ENCODE results near the gene TMTC2.

The TMTC2 gene

DNA sequence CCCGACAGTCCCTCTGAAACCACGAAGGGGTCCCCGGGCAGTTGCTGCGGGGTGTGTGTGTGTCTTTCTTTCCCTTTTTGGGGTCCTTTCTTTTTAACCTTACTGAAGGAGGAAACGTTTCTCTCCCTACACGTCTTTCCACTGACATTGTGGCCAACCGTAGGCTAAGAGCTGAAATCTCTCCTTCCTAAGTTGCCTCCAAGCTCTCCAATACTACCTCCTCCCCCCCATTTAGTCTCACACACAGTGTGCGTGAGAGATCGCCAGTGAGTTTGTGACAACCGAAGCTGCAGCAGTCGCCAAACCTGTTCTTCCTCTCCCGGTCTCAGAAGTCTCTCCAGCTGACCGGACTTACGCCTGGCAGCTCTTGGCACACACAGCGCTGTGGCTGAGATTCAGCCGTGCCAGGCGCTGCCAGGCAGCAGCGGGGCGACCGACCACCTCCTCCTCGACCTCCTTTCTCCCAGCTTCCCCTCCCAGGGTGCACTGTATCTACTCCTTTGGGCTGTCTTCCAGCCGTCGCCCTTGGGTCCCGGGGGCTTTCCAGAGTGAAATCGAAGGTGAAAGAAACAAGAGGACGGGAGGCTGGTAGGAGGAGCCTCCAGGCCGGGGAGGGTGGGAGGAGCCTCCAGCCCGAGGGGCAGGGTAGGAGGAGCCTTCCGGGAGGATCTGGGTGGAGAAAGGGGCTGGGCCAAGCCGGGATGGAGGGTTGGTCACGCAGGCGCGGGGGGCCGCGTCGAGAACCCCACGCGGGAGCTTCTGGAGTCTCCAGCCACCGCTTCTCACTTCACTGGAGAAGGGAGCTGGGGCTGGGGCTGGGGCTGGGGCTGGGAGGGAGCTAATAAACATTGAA, at the start of gene TMTC2:
Gene TMTC2, plus strand, starts transcription at position 739 of the 853 bp plus-strand sequence.
- no peak for FAIRE-seq

GRCh38 chr12:82638324-82638723, 48.4 kb upstream of the TMTC2 start:
- FAIRE-seq = no peak

DNA sequence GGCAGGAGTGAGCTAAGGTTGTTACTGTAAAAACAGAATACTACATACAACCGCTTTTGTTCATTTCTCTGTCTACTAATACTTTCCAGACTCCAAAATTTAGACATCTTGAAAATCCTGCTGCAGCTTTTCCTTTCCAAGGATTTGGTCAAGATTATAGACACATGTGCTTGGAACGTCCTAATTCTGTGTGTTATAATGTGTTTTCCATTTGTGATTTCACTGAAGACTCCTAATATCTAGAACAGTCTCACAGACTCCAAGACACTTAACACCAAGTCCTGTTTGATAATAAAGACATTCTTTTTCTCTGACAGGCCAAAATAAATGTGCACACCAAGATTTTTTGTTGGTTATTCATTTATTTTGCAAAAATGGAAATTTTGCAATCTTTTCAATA, 41.8 kb upstream of the TMTC2 start:
- no peak for FAIRE-seq

- FAIRE-seq = no peak
Measured at GRCh38 chr12:82645414-82645813, 41.3 kb upstream of the TMTC2 start.

- FAIRE-seq = no peak
Measured at GRCh38 chr12:82647853-82648252, 38.9 kb upstream of the TMTC2 start.

DNA sequence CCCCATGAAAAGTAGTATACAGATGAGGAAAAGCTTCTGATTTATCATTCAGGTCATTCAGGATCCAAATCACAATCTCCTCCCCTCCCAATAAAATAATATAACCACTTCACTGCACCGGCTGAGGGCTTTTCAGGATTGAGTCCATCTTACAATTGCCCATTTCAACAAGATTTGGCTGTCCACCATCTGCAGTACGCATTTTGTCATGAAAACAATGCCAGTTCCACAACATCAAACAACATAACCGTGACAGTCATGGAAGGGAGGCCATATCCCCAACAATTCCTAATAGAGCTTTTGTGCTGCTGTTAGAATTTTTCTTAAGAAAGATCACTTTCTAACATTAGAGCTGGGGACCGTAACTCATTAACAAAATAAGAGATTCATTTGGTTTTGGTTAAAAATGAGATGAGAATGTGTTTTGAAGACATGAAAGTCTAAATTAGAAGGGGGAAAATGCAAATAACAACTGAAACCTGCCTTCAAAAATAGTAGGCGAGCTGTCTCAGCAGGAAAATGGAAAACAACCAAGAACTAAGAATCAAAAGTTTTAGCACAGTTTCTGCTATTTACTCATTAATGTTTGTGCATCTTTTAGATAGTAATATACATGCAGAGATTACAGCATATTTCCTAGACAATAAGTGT, 38.3 kb upstream of the TMTC2 start:
- no peak for FAIRE-seq

DNA sequence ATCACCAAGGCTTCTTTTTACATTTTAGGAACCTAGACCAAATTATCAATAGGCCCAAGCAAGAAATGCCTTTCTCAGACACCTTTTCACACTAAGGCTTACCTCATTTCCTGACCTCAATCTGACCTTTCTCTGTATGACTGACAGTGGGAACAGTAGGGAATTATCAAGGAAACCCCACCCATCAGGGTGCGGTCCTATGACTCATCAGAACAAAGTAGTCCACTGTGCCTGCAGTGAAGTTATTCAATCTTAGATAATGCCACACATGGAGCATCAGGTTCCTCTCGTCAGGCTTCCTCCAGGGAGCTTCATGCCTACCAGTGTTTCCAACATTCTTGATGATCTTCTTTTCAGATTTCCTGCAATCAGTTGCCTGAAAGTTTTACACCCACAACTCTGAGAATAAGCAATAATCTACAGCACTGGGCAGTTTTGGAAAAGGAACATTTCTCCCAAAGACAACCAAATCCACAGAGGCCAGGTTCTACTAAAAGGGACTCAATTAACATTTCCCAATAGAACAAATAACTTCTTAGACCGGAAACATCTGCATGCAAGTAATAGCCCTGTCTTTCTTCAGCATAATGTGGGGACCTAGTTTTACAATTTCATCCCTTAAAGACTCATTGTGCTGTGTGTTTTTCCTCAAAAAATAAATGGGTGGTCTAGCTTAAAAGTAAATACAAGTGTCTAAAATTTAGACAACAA, 35.9 kb upstream of the TMTC2 start:
- no peak for FAIRE-seq

GRCh38 chr12:82651489-82651888, 35.2 kb upstream of the TMTC2 start:
- no peak for FAIRE-seq

- no peak for FAIRE-seq
Measured at GRCh38 chr12:82652071-82652470, 34.6 kb upstream of the TMTC2 start.

DNA sequence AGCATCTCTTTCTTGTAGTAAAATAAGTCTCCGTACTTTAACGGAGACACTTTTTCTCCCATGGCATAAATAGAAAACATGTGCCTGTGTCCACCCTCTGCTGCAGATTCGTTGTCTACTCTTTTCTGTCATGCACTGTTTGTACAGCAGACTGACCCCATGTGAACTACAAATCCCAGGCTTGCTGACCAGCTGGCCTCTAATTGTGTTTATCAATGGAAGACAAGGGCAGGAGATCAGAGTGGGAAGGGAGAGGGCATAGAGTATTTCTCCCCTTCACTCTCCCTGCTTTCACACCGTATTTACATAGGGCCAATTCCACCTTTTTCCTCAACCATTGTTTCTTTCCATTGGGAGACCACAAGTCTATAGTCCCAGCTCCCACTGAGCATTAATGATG, 31.0 kb upstream of the TMTC2 start:
- FAIRE-seq = no peak

- no peak for FAIRE-seq
Measured at GRCh38 chr12:82659343-82660207, 27.1 kb upstream of the TMTC2 start.

GRCh38 chr12:82660541-82661325, 26.0 kb upstream of the TMTC2 start:
- FAIRE-seq = no peak

DNA sequence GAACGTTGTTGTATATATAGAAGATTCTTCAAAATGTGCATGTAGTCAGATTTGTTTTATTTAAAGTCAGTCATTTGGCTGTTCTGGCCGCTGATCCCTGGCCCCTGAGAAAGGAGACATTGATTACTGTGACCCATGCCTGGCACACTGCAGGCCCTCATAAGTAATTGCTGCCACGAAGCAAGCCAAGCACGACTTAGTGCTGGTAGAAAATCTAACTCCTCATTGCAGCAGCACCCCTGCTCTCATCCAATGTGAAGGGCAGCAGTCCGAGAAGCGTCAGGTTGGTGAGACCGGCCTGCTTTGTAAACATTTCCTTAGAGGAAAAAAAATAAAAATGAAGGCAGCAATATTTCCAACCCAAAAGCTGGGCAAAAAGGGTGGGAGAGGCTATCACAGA, 22.8 kb upstream of the TMTC2 start:
- FAIRE-seq = no peak

DNA sequence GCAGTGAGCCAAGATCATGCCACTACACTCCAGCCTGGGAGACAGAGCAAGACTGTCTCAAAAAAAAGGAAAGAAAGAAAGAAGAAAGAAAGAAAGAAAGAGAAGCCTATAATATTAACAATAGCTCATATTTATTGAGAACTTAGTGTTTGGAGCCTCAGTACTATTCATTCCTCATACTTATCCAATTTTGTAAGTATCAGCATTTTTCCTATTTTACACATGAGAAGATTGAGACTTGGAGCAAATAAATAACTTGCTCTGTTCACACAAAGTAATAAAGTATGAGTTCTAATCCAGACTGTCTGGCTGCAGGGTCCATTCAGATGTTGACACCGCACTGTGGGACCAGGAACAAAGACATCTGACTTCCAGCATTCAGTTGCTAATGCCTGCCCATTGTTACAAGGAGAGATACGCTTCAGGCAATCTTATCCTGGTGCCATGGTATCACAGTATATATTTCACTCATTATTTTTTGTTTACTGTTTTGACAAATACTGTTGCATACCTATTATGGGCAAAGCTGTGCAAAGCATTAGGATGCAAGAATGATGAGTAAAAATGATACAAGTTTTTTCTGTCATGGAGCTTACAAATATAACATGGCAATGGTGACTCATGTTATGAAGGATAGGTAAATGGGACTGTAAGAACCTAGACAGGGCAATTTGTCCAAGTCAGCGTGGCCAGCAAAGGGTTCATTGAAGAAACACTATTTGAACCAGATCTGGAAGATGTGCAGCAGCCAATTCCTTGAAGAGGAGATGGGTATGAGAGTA, 21.4 kb upstream of the TMTC2 start:
- no peak for FAIRE-seq

- no peak for FAIRE-seq
Measured at GRCh38 chr12:82666830-82667229, 19.9 kb upstream of the TMTC2 start.

GRCh38 chr12:82671673-82672195, 15.0 kb upstream of the TMTC2 start:
- no peak for FAIRE-seq

DNA sequence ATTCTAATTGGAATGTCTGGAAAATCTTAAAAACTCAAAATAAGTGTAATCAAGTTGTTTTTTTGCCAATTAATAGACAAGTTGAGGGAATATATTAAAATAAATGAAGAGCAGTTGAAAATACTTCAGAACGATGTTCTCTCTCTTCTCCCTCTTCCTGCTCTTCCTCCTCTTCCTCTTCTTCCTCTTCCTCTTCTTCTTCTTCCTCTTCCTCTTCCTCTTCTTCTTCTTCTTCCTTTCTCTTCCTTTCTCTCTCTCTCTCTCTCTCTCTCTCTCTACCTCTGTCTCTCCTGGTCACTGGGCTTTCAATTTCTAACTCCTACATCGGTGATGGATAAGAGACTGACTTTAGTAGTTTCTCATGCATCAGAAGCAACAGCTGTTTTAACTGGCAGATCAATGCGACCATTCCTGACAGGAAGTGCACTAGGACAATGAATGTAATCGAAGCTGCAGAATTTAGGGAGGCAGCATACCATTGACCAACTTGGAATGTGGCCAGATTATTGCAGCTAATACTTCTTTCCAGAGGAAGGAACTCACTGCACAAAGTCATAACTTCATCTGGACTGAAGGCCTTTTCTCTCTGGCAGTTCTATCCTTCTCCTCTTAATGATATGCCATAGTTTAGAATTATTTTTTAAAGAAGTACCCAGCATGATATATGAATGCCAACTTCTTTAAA, 13.8 kb upstream of the TMTC2 start:
- no peak for FAIRE-seq

DNA sequence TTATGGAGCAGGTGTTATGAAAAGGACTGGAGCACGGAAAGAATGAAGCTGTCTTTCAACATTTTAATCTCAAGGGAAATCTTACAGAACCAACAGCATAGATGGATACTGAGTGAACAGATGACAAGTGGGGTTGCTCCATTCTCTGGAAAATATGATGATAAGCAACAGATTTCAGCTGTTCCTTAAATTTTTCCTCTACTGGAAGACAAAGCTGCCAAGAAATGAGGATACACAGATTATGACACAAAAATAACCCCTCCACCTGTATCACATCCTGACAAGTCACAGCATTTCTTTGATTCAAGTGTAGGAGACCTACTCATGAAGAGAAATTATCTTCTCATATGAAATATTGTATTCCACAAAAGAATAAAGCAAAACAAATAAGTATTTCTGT, 13.0 kb upstream of the TMTC2 start:
- no peak for FAIRE-seq

GRCh38 chr12:82675246-82675645, 11.5 kb upstream of the TMTC2 start:
- FAIRE-seq = no peak

DNA sequence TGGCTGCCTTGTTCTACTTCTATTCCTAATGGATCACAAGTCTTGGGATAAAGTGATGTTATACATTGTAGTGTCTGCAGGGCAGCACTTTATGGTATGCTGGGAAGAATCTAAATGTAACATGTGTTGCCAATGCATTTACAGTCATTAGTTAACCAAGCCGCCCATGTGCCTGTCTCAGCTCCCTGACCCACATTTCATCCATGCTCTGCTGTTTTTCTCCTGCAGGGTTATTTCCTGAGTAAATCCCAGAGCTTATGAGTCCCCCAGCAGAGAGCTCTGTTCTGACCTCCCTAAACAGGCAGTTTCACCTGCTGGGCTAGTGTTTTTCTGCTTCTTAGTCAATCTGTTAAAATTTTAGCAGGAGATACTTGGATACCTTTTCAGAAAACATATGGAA, 4.4 kb upstream of the TMTC2 start:
- no peak for FAIRE-seq
